Measurements from ENCODE around the gene SMS.

SMS gene

GRCh38 chrX:21962361-21962760 lies 21.9 kb downstream of the SMS start:
- no peak for TF ChIP-seq SIN3A (IDR thresholded peaks at IDR 0.05; ENCODE audit: borderline replicate concordance, insufficient read depth, low read length)
- no peak for TF ChIP-seq FOXP2 (optimal IDR thresholded peaks at IDR 0.05; ENCODE audit: borderline replicate concordance, extremely low read depth, extremely low read length, insufficient read depth)
- no peak for TF ChIP-seq TAF1 (IDR thresholded peaks at IDR 0.05; ENCODE audit: borderline replicate concordance, insufficient read depth, low read length)
- TF ChIP-seq POLR2AphosphoS5 (IDR thresholded peaks at IDR 0.05; ENCODE audit: low read depth, low read length), result no peak
- TF ChIP-seq REST (IDR thresholded peaks at IDR 0.05; ENCODE audit: insufficient read depth in 1 of 2, low read depth in 2 of 2, low read length in 2 of 2), result no peak

GRCh38 chrX:21963269-21963668 lies 22.8 kb downstream of the SMS start:
- TF ChIP-seq FOXP2 (optimal IDR thresholded peaks at IDR 0.05; ENCODE audit: borderline replicate concordance, extremely low read depth, extremely low read length, insufficient read depth) (no peak), TAF1 (IDR thresholded peaks at IDR 0.05; ENCODE audit: borderline replicate concordance, insufficient read depth, low read length) (no peak), SIN3A (IDR thresholded peaks at IDR 0.05; ENCODE audit: borderline replicate concordance, insufficient read depth, low read length) (no peak), REST (IDR thresholded peaks at IDR 0.05; ENCODE audit: insufficient read depth in 1 of 2, low read depth in 2 of 2, low read length in 2 of 2) (no peak), POLR2AphosphoS5 (IDR thresholded peaks at IDR 0.05; ENCODE audit: low read depth, low read length) (no peak)

GRCh38 chrX:21963731-21964405 lies 23.4 kb downstream of the SMS start:
- no peak for TF ChIP-seq REST (IDR thresholded peaks at IDR 0.05; ENCODE audit: insufficient read depth in 1 of 2, low read depth in 2 of 2, low read length in 2 of 2)
- no peak for TF ChIP-seq FOXP2 (optimal IDR thresholded peaks at IDR 0.05; ENCODE audit: borderline replicate concordance, extremely low read depth, extremely low read length, insufficient read depth)
- TF ChIP-seq SIN3A (IDR thresholded peaks at IDR 0.05; ENCODE audit: borderline replicate concordance, insufficient read depth, low read length), result no peak
- no peak for TF ChIP-seq TAF1 (IDR thresholded peaks at IDR 0.05; ENCODE audit: borderline replicate concordance, insufficient read depth, low read length)
- no peak for TF ChIP-seq POLR2AphosphoS5 (IDR thresholded peaks at IDR 0.05; ENCODE audit: low read depth, low read length)

- TF ChIP-seq POLR2AphosphoS5 (IDR thresholded peaks at IDR 0.05; ENCODE audit: low read depth, low read length) (no peak), TAF1 (IDR thresholded peaks at IDR 0.05; ENCODE audit: borderline replicate concordance, insufficient read depth, low read length) (no peak), FOXP2 (optimal IDR thresholded peaks at IDR 0.05; ENCODE audit: borderline replicate concordance, extremely low read depth, extremely low read length, insufficient read depth) (no peak)
Observed at GRCh38 chrX:21966866-21967265, 26.4 kb downstream of the SMS start.

- TF ChIP-seq REST (IDR thresholded peaks at IDR 0.05; ENCODE audit: insufficient read depth in 1 of 2, low read depth in 2 of 2, low read length in 2 of 2) (no peak), POLR2AphosphoS5 (IDR thresholded peaks at IDR 0.05; ENCODE audit: low read depth, low read length) (no peak), TAF1 (IDR thresholded peaks at IDR 0.05; ENCODE audit: borderline replicate concordance, insufficient read depth, low read length) (no peak), FOXP2 (optimal IDR thresholded peaks at IDR 0.05; ENCODE audit: borderline replicate concordance, extremely low read depth, extremely low read length, insufficient read depth) (no peak), SIN3A (IDR thresholded peaks at IDR 0.05; ENCODE audit: borderline replicate concordance, insufficient read depth, low read length) (no peak)
Observed at GRCh38 chrX:21968333-21968732, 27.8 kb downstream of the SMS start.
